ENCODE results near the gene MACROD2. TPM values are rescaled to one million over a fixed set of nuclear protein-coding genes. Genes with fewer than 3 reads are reported as not detected.

MACROD2 gene
- total and polyA plus RNA-seq, 2 of the 4 experiments (the other 2 are of a cell fraction), result not detected

DNA sequence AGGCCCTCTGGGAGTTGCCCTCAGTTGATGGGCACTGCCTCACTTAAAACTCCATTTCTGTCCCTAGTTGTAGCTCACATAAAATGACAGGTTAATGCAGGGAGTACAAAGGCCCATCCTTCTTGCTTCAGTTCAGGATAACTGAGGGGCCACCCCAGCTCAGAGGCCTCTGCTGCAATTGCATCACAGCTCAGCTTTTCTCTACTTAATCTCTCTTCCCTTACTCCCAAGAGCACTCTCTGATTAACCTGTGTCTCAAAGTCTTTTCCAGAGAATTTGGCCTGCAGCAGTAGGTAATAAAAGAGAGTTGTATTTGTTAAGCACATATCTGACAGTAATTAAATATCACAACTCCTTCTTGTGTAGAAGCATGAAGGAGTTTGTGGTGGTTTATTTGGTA lies 383.0 kb downstream of the MACROD2 start:
- no peak overlapping the region for H2AK5ac ChIP-seq (ENCODE audit: low read depth, low read length)
- no peak overlapping the region for H3K4me2 ChIP-seq (ENCODE audit: low read depth, low read length)

More for the DNA sequence above, 383.0 kb downstream of the MACROD2 start:
- TF ChIP-seq FOS (IDR thresholded peaks at IDR 0.05; ENCODE audit: low read depth, low read length) (no peak), ELK1 (IDR thresholded peaks at IDR 0.05; ENCODE audit: borderline replicate concordance, low read depth, low read length) (no peak), BHLHE40 (IDR thresholded peaks at IDR 0.05; ENCODE audit: low read depth, low read length) (no peak), RCOR1 (IDR thresholded peaks at IDR 0.05; ENCODE audit: insufficient replicate concordance, low read length) (no peak), RAD21 (IDR thresholded peaks at IDR 0.05; ENCODE audit: low read length) (no peak), USF2 (IDR thresholded peaks at IDR 0.05; ENCODE audit: low read depth, low read length) (no peak), CHD1 (IDR thresholded peaks at IDR 0.05; ENCODE audit: low read depth, low read length) (no peak)
- Histone ChIP-seq H2BK20ac (ENCODE audit: low read depth, low read length) (no peak overlapping the region), H3K9me1 (ENCODE audit: insufficient read depth, low read length) (no peaks in the 10 kb centered on the region), H3K23ac (ENCODE audit: low read depth, low read length) (no peak overlapping the region), H3K79me1 (ENCODE audit: low read depth in 1 of 2, low read length in 2 of 2) (no peaks in the 10 kb centered on the region), H3K4me3 (ENCODE audit: insufficient read depth, low read depth, low read length) (no peak overlapping the region), H2AFZ (replicated peaks; ENCODE audit: low read length, poor library complexity) (no peak overlapping the region), H4K20me1 (ENCODE audit: insufficient read depth, low read length) (no peaks in the 10 kb centered on the region), H4K91ac (ENCODE audit: insufficient read depth, low read depth, low read length) (no peak overlapping the region), H3K36me3 (ENCODE audit: control insufficient read depth, insufficient read depth, low read length) (no peaks in the 10 kb centered on the region), H2BK5ac (ENCODE audit: low read depth, low read length, poor library complexity, severe bottlenecking) (no peak overlapping the region), H4K5ac (ENCODE audit: low read depth, low read length) (no peak overlapping the region), H3K14ac (replicated peaks; ENCODE audit: low read depth, low read length) (no peak overlapping the region), H4K8ac (ENCODE audit: low read depth in 2 of 2, low read length in 2 of 2) (no peak overlapping the region), H2AK9ac (replicated peaks; ENCODE audit: low read depth, low read length, poor library complexity) (no peak overlapping the region), H3K18ac (ENCODE audit: low read depth, low read length) (no peak overlapping the region), H2BK120ac (ENCODE audit: low read depth, low read length) (no peak overlapping the region), H2BK15ac (ENCODE audit: low read depth, low read length) (no peak overlapping the region), H3K4ac (ENCODE audit: low read depth, low read length) (no peak overlapping the region), H3K27ac (ENCODE audit: insufficient read depth, low read length) (no peak overlapping the region), H3K9ac (ENCODE audit: low read depth, low read length) (no peak overlapping the region), H3K4me1 (ENCODE audit: control insufficient read depth, insufficient read depth, low read length) (no peaks in the 10 kb centered on the region), H3K9me3 (ENCODE audit: control insufficient read depth, insufficient read depth, low read length) (no peaks in the 10 kb centered on the region), H3K27me3 (ENCODE audit: control insufficient read depth, insufficient read depth, low read length) (no peaks in the 10 kb centered on the region), H3K56ac (ENCODE audit: extremely low read depth, insufficient read depth, low read length) (no peak overlapping the region)
- dilution Hi-C loops (cut with HindIII; ENCODE audit: low sequenced_read_pairs, unreplicated experiment) (no loop called here), intact Hi-C loops (cut with micrococcal nuclease) (no loop called here), in situ Hi-C loops (cut with MboI; ENCODE audit: low sequenced_read_pairs) (no loop called here)
- ATAC-seq (ENCODE audit: low read depth) (no peak), DNase-seq (no peak)
- ChIA-PET POLR2A (ENCODE audit: unreplicated experiment) (no interaction called here), CTCF (interaction anchor here (1.8 kb wide), 1 partner anchor 11 kb away, joined by 4 read pairs; no protein-coding TSS in a partner anchor)
- no TSS peak for BruUV-seq (replicated peaks)

Measured in IMR-90 (cell line).